Glomerular endothelial cell (primary cell): ENCODE measurements around the gene ATG2A. TPM values are rescaled to one million over a fixed set of nuclear protein-coding genes. Genes with fewer than 3 reads are reported as not detected.

Experiments
- DNase-seq: peaks from one replicate; pipeline ENCODE4 v3.0.0-alpha.2; 2011; ENCODE audit warnings: low read depth, low spot score; ENCODE audit errors: extremely low read depth
- total RNA-seq: library from RNA; depleted of rRNA; stranded (reverse); fragments of >200 nt; gene quantifications from 2 replicates; pipeline ENCODE4 v1.2.3, GENCODE V29; 2015

The ATG2A gene
- total RNA-seq = 27.6 and 34.5 TPM in 2 replicates

- peak; percentile 97 for DNase-seq
Observed at GRCh38 chr11:64916775-64917662, at the start of gene ATG2A. ATG2A (minus strand) TSS chr11:64917209; CDS start chr11:64917135, 74 bp downstream.

- DNase-seq = no peak
Observed at GRCh38 chr11:64963072-64963631, 46.1 kb upstream of the ATG2A start.

DNA sequence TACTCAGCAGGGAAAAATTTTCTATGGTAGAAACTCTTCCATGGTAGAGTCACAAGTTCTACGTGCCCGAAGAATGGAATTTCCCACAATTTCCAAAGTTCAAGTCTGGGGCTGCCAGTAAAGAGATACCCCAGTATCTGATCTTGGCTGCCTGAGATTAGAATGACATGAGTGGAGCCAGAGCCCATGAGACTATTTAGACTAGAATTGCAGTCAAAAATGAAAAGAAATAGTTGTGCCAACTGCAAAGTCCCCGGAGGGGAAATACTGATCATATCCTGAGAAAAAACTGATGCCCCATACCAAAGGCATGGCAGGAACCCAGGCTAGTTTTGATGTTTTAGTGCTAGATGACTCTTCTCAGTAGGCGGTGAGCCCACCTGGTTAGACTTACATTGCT is 43.7 kb upstream of the ATG2A start:
- DNase-seq = no peak

- no peak for DNase-seq
Observed at GRCh38 chr11:64959498-64959897, 42.5 kb upstream of the ATG2A start.

DNA sequence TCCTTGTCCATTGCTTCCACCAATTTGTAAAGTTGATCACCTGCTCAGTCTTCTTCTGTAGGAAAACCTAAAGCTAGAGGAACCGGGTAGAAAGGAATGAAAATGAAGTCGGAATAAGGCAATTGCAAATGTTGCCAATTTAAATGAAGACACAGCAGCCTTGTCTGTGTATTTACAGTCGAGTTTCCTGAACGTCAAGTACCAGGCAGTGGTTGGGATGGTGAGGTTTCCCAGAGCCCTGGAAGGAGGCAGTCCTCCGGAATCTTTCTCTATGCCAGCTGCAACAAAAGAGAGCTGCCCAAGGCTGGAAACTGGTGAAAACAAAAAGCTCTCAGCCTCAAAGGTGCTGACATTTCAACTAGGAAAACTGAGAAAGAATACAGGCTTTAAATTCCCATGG is 37.2 kb upstream of the ATG2A start:
- DNase-seq = no peak

GRCh38 chr11:64951529-64951928 is 34.5 kb upstream of the ATG2A start:
- no peak for DNase-seq

- DNase-seq = no peak
Observed at GRCh38 chr11:64947208-64947814, 30.3 kb upstream of the ATG2A start.

DNA sequence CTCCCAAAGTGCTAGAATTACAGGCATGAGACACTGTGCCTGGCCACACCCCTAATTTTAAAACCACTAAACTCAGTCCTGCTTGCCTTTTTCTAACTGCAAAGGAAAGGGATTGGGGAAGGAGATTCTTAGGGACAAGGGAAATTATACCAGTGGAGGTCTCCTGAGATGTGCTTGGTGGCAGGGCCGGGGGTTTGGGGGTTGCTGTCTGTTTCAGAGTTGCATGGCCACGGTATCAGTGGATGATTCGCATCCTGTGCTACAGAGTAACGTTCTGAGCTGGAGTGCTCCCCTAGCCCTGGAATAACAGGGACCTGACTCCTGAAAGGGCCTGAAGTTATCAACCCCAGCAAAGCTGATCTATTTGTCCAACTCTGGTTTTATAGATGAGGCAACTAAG is 19.5 kb upstream of the ATG2A start:
- no peak for DNase-seq

GRCh38 chr11:64935359-64936081 is 18.5 kb upstream of the ATG2A start, which contains the start of gene GPHA2:
GPHA2 (minus strand) TSS chr11:64935893; CDS start chr11:64935460, 433 bp downstream.
- no peak for DNase-seq

GRCh38 chr11:64934682-64935358 is 17.8 kb upstream of the ATG2A start:
- no peak for DNase-seq

GRCh38 chr11:64933935-64934681 is 17.1 kb upstream of the ATG2A start:
- DNase-seq = no peak

DNA sequence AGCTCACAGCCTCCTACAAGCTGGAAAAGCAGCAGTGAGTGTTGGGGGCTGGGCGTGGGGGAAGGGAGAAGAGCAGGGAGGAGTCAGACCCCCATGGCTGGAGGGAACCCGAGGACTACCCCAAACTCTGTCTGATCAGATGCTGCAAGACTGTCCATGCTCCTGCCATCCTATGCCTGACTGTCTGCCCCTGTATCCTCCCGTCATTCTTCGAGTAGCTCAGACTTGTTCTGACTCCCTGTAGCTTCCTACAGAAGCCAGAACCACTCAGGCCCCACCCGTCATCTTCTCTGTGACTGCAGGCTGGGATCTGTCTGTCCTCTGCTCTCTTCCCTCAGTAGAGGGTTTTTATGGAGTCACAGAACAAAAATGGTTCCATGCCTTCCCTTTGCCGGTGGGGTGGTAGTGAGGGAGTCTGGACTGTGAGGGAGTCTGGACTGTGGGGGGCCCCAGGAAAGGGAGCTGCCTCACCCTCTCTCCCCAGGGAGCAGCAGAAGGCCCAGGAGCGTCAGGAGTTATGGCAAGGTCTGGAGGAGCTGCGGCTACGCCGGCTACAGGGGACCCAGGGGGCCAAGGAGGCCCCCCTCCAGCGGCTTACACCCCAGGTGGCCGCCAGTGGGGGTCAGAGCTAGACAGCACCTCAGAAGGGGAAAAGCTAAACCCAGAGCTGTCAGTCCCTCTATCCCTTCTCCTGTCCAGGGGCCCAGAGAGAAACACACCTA is 16.4 kb upstream of the ATG2A start:
- no peak for DNase-seq

DNA sequence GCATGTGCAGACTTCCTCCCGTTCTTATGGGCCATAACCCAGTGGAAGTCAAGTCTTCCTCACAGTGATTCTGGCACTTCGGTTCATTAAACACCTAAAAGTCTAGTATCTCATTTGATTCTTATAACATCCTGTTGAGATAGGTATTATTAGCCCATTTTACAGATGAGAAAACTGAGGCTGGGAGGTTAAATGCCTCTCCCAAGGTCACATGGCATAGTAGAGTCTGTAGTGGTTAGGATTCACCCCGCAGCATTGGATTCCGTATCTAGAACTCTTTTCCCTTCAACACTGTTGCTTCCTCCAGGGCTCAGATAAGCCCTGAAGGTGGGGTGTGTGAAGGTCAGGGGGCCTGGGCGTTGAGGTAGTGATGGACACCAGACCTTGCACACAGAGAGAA is 15.3 kb upstream of the ATG2A start:
- no peak for DNase-seq

- DNase-seq = no peak
Observed at GRCh38 chr11:64931290-64931689, 14.3 kb upstream of the ATG2A start.

DNA sequence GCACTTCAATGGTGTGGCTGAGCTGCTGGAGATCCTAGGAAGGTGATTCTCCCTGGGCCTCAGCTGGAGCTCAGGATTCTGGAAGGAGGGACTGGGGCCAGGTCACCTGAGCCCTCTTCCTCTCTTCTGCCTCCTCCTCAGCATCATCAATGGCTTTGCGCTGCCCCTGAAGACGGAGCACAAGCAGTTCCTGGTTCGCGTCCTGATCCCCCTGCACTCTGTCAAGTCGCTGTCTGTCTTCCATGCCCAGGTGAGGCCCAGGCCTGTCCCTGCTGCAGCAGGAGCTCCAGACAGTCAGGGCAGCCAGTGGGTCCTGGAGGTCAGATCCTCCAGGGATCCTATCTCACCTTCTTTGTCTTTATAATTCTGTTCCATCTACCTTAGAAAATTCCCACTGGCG is 13.3 kb upstream of the ATG2A start:
- no peak for DNase-seq

DNA sequence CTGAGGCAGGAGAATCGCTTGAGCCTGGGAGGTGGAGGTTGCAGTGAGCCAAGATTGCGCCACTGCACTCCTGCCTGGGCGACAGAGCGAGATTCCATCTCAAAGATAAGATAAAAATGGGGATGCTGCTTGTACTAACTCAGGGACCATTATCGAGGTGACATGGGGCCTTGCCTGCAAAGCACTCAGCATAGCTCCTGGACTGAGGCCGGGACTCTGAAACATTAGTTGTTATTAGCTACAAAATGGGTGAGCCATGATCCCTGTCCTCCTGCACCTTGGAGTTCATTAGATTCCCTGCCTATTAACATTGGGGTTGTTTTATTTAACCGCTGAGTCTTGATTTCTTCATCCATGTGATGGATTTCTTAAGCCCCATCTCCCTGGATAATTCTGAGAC is 12.6 kb upstream of the ATG2A start:
- DNase-seq = no peak

DNA sequence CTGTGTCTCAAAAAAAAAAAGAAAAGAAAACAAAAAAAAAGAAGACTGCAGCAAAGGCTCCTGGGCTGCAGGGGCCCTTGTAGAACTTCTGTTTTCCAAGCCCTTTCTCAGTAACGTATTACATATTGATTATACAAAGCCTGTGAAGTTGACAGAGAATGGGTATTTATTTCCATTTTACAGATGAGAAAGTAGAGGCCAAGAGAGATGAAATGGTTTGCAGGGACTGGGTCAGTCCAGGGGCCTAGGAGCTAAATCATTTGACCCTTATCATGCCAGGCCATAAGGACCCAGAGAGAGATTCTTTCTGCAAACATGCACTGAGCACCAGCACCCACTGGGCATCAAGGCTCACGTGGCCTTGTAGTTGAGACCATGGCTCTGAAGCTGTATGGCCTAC is 11.9 kb upstream of the ATG2A start:
- DNase-seq = no peak

GRCh38 chr11:64926689-64927088 is 9.7 kb upstream of the ATG2A start:
- no peak for DNase-seq
